Measurements from ENCODE around the gene TLR4.

Gene TLR4

GRCh38 chr9:117733465-117733864 is 29.3 kb downstream of the TLR4 start:
- H3K4me3 ChIP-seq (ENCODE audit: low read length): no peak overlapping the region
- no peak for TF ChIP-seq CTCF (conservative IDR thresholded peaks at IDR 0.05; ENCODE audit: low read depth, low read length)
- no peak for DNase-seq (ENCODE audit: low read depth)

- no peak overlapping the region for H3K4me3 ChIP-seq (ENCODE audit: low read length)
- no peak for DNase-seq (ENCODE audit: low read depth)
- no peak for TF ChIP-seq CTCF (conservative IDR thresholded peaks at IDR 0.05; ENCODE audit: low read depth, low read length)
Observed at GRCh38 chr9:117734082-117734481, 29.9 kb downstream of the TLR4 start.

- no peak overlapping the region for H3K4me3 ChIP-seq (ENCODE audit: low read length)
- DNase-seq (ENCODE audit: low read depth): no peak
- no peak for TF ChIP-seq CTCF (conservative IDR thresholded peaks at IDR 0.05; ENCODE audit: low read depth, low read length)
Observed at GRCh38 chr9:117734523-117735314, 30.5 kb downstream of the TLR4 start.

DNA sequence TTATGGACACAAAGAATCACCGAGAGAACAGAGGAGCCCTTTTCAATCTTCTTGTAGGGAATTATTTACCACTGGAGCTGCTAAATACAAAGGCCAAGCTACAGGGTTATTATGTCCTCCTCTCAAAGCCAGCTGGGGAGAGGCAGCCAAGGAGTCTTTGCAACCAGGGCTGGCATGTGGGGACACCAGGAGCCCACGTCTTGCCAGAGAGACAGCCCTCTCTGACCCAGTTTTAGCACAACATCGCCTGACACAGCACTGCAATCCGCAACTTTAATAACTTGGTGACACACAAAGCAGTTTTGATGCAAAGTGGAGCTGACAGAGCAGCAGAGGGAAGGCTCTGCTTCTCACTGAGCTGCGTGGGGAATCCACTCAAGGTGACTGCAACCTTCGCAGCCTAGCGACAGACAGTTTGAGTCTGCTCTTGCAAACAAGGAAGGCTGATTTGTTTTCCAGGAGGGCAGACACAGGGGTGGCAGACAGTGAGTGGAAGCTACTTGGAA is 33.6 kb downstream of the TLR4 start:
- no peak overlapping the region for H3K4me3 ChIP-seq (ENCODE audit: low read length)
- no peak for TF ChIP-seq CTCF (conservative IDR thresholded peaks at IDR 0.05; ENCODE audit: low read depth, low read length)
- DNase-seq (ENCODE audit: low read depth): no peak

GRCh38 chr9:117739206-117739605 is 35.0 kb downstream of the TLR4 start:
- no peak for TF ChIP-seq CTCF (conservative IDR thresholded peaks at IDR 0.05; ENCODE audit: low read depth, low read length)
- DNase-seq (ENCODE audit: low read depth): no peak
- H3K4me3 ChIP-seq (ENCODE audit: low read length): no peak overlapping the region

- no peak for DNase-seq (ENCODE audit: low read depth)
- H3K4me3 ChIP-seq (ENCODE audit: low read length): no peak overlapping the region
- TF ChIP-seq CTCF (conservative IDR thresholded peaks at IDR 0.05; ENCODE audit: low read depth, low read length): no peak
Observed at GRCh38 chr9:117739624-117740347, 35.6 kb downstream of the TLR4 start.

Data from retinal pigment epithelial cell (primary cell).